NCI-H510A treated with DMSO at 0.1 percent for 48 hours (cell line): ENCODE results near the gene C8B.

Experiments used
- DNase-seq: peaks from one replicate; lab custom pipeline; 2025; lab: John Stamatoyannopoulos, UW

C8B gene

DNA sequence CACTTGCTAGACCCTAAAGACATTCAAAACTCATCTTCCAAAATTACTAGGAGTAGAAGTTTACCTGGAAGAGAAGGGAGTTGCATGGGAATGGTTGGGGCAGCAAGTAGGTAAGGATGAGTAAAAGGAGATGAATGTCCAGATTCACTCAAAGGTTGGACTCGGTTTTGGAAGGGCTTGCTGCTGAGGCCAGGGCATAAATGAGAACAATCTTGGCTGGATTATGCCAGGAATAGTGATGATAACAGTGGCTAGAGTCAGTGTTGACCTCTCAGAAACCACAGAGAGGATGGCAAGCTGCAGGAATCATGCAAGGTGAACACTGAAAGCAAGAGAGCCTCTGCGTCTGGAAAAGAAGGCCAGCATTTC lies 67.8 kb downstream of the C8B start:
- DNase-seq: no peak

GRCh38 chr1:56897150-56898004 lies 68.4 kb downstream of the C8B start:
- no peak for DNase-seq

GRCh38 chr1:56894014-56894413 lies 71.8 kb downstream of the C8B start:
- DNase-seq: no peak

- no peak for DNase-seq
Measured at GRCh38 chr1:56890229-56890628, 75.6 kb downstream of the C8B start.

- no peak for DNase-seq
Measured at GRCh38 chr1:56881417-56881816, 84.4 kb downstream of the C8B start.

GRCh38 chr1:56880774-56881173 lies 85.0 kb downstream of the C8B start:
- no peak for DNase-seq
